Lung (tissue), 12 donors: Measurements from ENCODE around the gene CDHR5. TPM values are rescaled to one million over a fixed set of nuclear protein-coding genes. Genes with fewer than 3 reads are reported as not detected.

Source experiments
- ATAC-seq: fragments of 200-7000 bp; cut with Tn5 transposase; one replicate; pipeline ENCODE4 v1.9.1; 2020; ENCODE audit warnings: moderate number of reproducible peaks; ENCODE audit not compliant: insufficient read depth, low FRiP score
- DNase-seq, 3 donors: peaks; one replicate each; pipeline ENCODE4 v3.0.0-alpha.2; 2013 to 2017
- H3K27ac ChIP-seq, 2 donors: one replicate each; pipeline ENCODE4 v1.5.1; 2013; ENCODE audit warnings: mild to moderate bottlenecking in 2 of 2, moderate library complexity in 2 of 2, control low read depth in 1 of 2, inconsistent platforms in 1 of 2, low read depth in 1 of 2, low read length in 1 of 2
- H3K27me3 ChIP-seq, 3 donors: one replicate each; pipeline ENCODE4 v1.5.1; 2013; ENCODE audit warnings: low read length in 2 of 3; ENCODE audit not compliant: control insufficient read depth in 3 of 3, insufficient read depth in 3 of 3
- H3K36me3 ChIP-seq, 4 donors: one replicate each; pipeline ENCODE4 v1.5.1; 2013; ENCODE audit warnings: low read length in 4 of 4, mild to moderate bottlenecking in 1 of 4, moderate library complexity in 1 of 4; ENCODE audit not compliant: control insufficient read depth in 4 of 4, insufficient read depth in 4 of 4
- H3K4me1 ChIP-seq, 5 donors: one replicate each; pipeline ENCODE4 v1.5.1; 2013; ENCODE audit warnings: low read length in 5 of 5, mild to moderate bottlenecking in 2 of 5, moderate library complexity in 1 of 5; ENCODE audit not compliant: control insufficient read depth in 5 of 5, insufficient read depth in 5 of 5
- H3K4me3 ChIP-seq: one replicate; pipeline ENCODE4 v1.5.1; 2013; ENCODE audit warnings: mild to moderate bottlenecking, control low read depth, moderate library complexity
- H3K9ac ChIP-seq, 2 donors: one replicate each; pipeline ENCODE4 v1.5.1; 2013; ENCODE audit warnings: low read length in 2 of 2, control low read depth in 1 of 2; ENCODE audit not compliant: insufficient read depth in 1 of 2
- H3K9me3 ChIP-seq, 4 donors: one replicate each; pipeline ENCODE4 v1.5.1; 2013; ENCODE audit warnings: low read length in 3 of 4, mild to moderate bottlenecking in 1 of 4, moderate library complexity in 1 of 4; ENCODE audit not compliant: control insufficient read depth in 4 of 4, insufficient read depth in 3 of 4
- WGBS, 2 donors: extraction: QIAGEN DNeasy Blood & Tissue Kit; methylation state at CpG; one replicate each; pipeline ENCODE4 v1.1.7; 2013; 5-methylcytosine and 5-hydroxymethylcytosine counted together
- polyA plus RNA-seq, 2 donors: library from polyadenylated mRNA; stranded (reverse); fragments of 200-250 nt; gene quantifications; one replicate each; pipeline ENCODE4 v1.2.1, GENCODE V29; 2013
- total RNA-seq, 2 donors: library from RNA; depleted of rRNA in 1 of 2; stranded (reverse); fragments of >200 nt in 1 of 2; gene quantifications; one replicate each; pipeline ENCODE4 v1.2.1, GENCODE V29; 2014 to 2021
- TF ChIP-seq, protein P1 (sequence below): IDR thresholded peaks from 2 replicates; pipeline ENCODE4 v1.5.1; 2012; ENCODE audit warnings: mild to moderate bottlenecking; ENCODE audit errors: control extremely low read depth, extremely low read depth
- donor health status: control.
- donor health status: control.
- donor health status: Bipolar disorder and iron deficiency.
- donor health status: healthy.
- donor health status: DM: yes; HTN: yes; CAD: no.

CDHR5 gene
- total and polyA plus RNA-seq, 4 donors: 0.02 to 0.10 TPM; not detected in 2

- no peak overlapping the region for H3K27ac ChIP-seq
- peaks cover 0 to 41% (median 18%) of the 10 kb centered on the region in 3 donors for H3K27me3 ChIP-seq
- peaks cover 0 to 4% (median 0%) of the 10 kb centered on the region in 4 donors for H3K9me3 ChIP-seq
- no peak for DNase-seq
- H3K36me3 ChIP-seq: peaks cover 0 to 21% (median 5%) of the 10 kb centered on the region in 4 donors
- peaks cover 0 to 15% (median 3%) of the 10 kb centered on the region in 5 donors for H3K4me1 ChIP-seq
- 7 to 23% methylated on average over 30 to 68 of the region's 69 CpGs for WGBS, 2 donors
- TF ChIP-seq, protein P1, sequence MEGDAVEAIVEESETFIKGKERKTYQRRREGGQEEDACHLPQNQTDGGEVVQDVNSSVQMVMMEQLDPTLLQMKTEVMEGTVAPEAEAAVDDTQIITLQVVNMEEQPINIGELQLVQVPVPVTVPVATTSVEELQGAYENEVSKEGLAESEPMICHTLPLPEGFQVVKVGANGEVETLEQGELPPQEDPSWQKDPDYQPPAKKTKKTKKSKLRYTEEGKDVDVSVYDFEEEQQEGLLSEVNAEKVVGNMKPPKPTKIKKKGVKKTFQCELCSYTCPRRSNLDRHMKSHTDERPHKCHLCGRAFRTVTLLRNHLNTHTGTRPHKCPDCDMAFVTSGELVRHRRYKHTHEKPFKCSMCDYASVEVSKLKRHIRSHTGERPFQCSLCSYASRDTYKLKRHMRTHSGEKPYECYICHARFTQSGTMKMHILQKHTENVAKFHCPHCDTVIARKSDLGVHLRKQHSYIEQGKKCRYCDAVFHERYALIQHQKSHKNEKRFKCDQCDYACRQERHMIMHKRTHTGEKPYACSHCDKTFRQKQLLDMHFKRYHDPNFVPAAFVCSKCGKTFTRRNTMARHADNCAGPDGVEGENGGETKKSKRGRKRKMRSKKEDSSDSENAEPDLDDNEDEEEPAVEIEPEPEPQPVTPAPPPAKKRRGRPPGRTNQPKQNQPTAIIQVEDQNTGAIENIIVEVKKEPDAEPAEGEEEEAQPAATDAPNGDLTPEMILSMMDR: no peak
- H3K9ac ChIP-seq: no peak overlapping the region
- H3K4me3 ChIP-seq: no peak overlapping the region
- ATAC-seq: no peak
Measured at GRCh38 chr11:640021-640706, 15.4 kb upstream of the CDHR5 start.

- peaks cover 0 to 4% (median 0%) of the 10 kb centered on the region in 4 donors for H3K9me3 ChIP-seq
- no peak overlapping the region for H3K4me3 ChIP-seq
- peak; percentile 41 to 66 (median 66) for DNase-seq
- ATAC-seq: no peak
- peaks cover 0 to 15% (median 3%) of the 10 kb centered on the region in 5 donors for H3K4me1 ChIP-seq
- peaks cover 0 to 44% (median 18%) of the 10 kb centered on the region in 3 donors for H3K27me3 ChIP-seq
- H3K9ac ChIP-seq: no peak overlapping the region
- H3K27ac ChIP-seq: no peak overlapping the region
- peaks cover 0 to 20% (median 5%) of the 10 kb centered on the region in 4 donors for H3K36me3 ChIP-seq
- TF ChIP-seq, protein P1: no peak
- 9 to 10% methylated on average over 69 to 80 of the region's 80 CpGs for WGBS, 2 donors
Measured at GRCh38 chr11:639332-639955, 14.7 kb upstream of the CDHR5 start.

DNA sequence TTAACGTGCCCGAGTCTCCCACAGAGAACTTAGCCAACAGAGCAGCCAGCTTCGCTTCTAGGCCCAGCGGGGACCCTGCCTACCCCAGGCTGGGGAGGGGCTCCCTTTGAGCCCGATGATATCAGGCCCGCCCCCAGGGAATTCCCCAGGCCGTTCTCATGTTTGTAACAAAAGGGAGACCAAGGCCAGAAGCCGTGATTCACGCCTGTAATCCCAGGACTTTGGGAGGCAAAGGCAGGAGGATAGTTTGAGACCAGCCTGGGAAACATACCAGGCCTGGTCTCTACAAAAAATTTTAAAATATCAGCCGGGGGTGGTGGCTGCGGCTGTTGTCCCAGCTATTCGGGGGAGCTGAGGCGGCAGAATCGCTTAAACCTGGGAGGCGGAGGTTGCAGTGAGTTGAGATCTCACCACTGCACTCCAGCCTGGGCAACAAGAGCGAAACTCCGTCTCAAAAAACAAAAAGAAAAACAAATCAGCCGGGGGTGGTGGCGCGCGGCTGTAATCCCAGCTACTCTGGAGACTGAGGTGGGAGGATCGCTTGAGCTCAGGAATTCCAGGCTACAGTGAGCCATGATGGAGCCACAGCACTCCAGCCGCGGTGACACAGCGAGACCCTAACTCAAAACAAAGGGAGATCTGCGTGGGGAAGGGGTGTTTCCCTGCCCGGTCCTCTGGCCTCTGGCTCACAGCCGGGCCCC is 14.0 kb upstream of the CDHR5 start:
- peak in 1 of 3 donors; percentile 19 for DNase-seq
- Histone ChIP-seq H3K27me3 (peaks cover 0 to 44% (median 18%) of the 10 kb centered on the region in 3 donors), H3K9me3 (peaks cover 0 to 4% (median 0%) of the 10 kb centered on the region in 4 donors), H3K36me3 (peaks cover 0 to 13% (median 5%) of the 10 kb centered on the region in 4 donors), H3K27ac (no peak overlapping the region), H3K4me1 (peaks cover 0 to 15% (median 3%) of the 10 kb centered on the region in 5 donors), H3K4me3 (no peak overlapping the region), H3K9ac (no peak overlapping the region)
- no peak for ATAC-seq
- TF ChIP-seq, protein P1: no peak
- WGBS, 2 donors: 65 to 67% methylated on average over 28 of the region's 28 CpGs
